Measurements from ENCODE around the gene ASPG. TPM values are rescaled to one million over a fixed set of nuclear protein-coding genes. Genes with fewer than 3 reads are reported as not detected.

The ASPG gene
- total RNA-seq, 1 donor from 2014 or later = 4.6 TPM

DNA sequence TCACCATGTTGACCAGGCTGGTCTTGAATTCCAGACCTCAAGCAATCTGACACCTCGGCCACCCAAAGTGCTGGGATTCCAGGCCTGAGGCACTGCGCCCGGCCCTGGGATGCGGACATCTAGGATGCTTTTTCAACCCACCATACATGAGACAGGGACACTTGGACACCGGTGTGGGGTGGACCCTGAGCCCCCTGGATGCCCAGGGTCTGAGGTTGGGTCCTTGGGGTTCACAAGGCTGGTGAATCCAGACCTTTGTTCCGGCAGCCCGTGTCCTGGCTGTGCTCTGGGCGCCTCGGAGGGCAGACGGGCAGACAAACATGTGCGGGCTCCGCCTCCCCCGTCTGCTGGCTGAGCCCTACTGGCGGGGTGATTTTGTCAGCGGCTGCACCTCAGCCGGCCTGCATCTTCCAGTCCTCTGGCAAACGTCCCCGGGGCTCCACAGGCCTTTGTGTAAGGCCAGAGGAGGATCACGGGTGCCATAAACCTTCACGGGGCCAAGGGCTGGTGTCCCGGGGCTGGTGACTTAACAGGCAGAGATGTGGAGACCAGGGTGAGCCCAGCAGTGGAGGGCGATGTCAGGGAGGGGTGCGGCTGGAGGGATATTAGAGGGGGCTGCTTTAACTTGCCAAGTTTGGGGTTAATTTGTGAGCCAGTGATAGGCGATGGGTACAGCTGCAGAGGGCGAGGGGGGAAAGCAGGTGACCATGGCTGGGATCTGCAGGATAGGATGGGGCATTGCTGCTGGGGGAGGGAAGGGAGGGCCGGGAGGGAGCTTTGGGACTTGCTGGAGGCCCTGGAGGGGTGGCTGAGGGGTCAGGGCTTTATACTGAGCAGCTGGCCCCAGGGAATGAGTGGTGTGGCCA is 5.8 kb downstream of the ASPG start:
- intact Hi-C loops (cut with DNase I) = no loop called here
- ATAC-seq (no peak), DNase-seq (peak; percentile 39)
- Histone ChIP-seq H3K4me1 (peaks cover 6% of the 10 kb centered on the region), H3K4me3 (no peak overlapping the region), H3K27me3 (ENCODE audit: low read depth) (peaks cover 38% of the 10 kb centered on the region), H3K9me3 (no peaks in the 10 kb centered on the region), H3K27ac (no peak overlapping the region), H3K36me3 (no peaks in the 10 kb centered on the region)
- TF ChIP-seq, protein P1, sequence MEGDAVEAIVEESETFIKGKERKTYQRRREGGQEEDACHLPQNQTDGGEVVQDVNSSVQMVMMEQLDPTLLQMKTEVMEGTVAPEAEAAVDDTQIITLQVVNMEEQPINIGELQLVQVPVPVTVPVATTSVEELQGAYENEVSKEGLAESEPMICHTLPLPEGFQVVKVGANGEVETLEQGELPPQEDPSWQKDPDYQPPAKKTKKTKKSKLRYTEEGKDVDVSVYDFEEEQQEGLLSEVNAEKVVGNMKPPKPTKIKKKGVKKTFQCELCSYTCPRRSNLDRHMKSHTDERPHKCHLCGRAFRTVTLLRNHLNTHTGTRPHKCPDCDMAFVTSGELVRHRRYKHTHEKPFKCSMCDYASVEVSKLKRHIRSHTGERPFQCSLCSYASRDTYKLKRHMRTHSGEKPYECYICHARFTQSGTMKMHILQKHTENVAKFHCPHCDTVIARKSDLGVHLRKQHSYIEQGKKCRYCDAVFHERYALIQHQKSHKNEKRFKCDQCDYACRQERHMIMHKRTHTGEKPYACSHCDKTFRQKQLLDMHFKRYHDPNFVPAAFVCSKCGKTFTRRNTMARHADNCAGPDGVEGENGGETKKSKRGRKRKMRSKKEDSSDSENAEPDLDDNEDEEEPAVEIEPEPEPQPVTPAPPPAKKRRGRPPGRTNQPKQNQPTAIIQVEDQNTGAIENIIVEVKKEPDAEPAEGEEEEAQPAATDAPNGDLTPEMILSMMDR (IDR thresholded peaks at IDR 0.05) = no peak

DNA sequence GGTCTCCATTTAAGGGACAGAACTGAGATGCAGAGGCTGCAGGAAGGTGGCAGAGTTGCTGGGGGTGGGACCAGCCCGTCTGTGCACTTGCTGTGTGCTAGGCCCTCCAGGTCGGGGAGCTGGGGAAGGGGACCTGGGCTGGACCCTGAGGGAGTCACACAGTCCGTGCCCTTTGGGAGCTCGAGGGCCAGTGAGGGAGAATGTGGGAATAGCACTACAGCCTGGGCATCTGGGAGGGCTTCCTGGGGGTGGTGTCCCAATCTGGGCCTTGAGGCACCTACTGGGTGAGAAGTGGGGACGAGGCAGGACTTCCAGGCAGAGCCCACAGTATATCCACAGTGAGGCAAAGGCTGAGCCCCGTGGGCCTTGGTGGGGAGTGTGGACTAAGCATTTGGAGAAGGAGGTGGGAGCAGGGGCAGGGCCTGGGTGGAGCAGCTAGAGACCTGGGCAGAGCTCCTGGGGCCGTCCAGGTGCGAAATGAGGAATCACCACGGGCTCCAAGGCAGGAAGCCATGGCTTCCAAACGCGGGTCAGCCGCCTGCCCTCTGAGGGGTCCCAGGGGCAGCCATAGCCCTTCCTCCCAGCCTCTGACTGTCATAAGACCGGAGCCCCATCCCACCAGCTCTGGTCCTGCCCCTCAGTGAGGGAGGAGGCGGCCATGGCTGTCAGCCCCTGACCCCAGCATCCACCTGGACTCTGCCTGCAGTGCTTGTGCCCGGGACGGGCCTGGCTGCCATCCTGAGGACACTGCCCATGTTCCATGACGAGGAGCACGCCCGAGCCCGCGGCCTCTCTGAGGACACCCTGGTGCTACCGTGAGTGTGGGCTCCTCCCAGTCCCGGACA is 6.6 kb downstream of the ASPG start:
- Histone ChIP-seq H3K9me3 (no peaks in the 10 kb centered on the region), H3K27me3 (ENCODE audit: low read depth) (peaks cover 29% of the 10 kb centered on the region), H3K4me1 (peaks cover 6% of the 10 kb centered on the region), H3K36me3 (no peaks in the 10 kb centered on the region), H3K27ac (no peak overlapping the region), H3K4me3 (no peak overlapping the region)
- TF ChIP-seq, protein P1 (IDR thresholded peaks at IDR 0.05) = no peak
- intact Hi-C loops (cut with DNase I) = no loop called here
- ATAC-seq = no peak
- peak; percentile 40 for DNase-seq

DNA sequence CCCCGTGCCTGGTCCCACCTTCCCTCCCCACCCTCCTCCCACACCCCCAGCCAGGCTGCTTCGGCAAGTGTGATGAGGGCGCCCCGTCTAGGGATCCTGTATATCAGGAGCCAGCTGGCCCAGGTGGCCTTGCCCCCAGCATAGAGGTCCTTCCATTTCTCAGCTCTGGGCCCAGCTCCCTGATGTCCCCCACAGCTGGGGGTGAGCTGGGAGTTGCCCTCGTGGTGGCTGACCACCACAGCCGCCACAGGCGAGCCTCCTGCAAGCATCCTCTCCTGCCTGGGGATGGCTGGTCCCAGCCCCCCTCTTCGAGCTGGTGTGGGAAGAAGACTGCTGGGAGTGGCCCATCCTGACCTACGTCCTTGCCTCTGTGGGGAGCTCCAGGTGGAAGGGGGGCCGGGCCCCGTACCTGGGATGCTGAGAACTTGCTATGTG is 7.4 kb downstream of the ASPG start:
- peaks cover 22% of the 10 kb centered on the region for H3K27me3 ChIP-seq (ENCODE audit: low read depth)
- ATAC-seq = no peak
- TF ChIP-seq, protein P1 (IDR thresholded peaks at IDR 0.05) = no peak
- H3K4me1 ChIP-seq = peaks cover 6% of the 10 kb centered on the region
- DNase-seq = peak; percentile 42
- intact Hi-C loops (cut with DNase I) = no loop called here
- H3K36me3 ChIP-seq = no peaks in the 10 kb centered on the region
- no peak overlapping the region for H3K4me3 ChIP-seq
- H3K9me3 ChIP-seq = no peaks in the 10 kb centered on the region
- H3K27ac ChIP-seq = no peak overlapping the region

DNA sequence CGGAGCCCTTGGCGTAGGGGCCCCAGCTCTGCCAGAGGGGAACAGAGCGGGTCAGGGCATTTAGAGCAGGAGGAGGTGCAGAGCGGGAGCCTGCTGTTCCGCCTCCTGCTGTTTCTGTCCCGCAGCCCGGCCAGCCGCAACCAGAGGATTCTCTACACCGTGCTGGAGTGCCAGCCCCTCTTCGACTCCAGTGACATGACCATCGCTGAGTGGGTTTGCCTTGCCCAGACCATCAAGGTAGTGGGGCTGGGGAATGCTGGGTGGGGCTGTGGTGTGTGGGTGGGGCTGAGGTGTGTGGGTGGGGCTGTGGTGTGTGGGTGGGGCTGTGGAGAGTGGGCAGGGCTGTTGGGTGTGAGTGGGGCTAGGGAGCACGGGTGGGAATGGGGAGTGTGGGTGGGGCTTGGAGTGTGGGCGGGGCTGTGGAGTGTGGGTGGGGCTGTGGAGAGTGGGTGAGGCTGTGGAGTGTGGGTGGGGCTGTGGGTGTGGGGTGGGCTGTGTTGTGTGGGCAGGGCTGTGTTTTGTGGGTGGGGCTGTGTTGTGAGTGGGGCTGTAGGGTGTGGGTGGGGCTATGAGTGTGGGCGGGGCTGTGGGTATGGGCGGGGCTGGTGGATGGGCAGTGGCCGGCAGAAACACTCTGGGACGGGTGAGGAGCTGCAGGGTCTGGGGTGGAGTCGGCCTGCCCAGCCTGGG is 8.0 kb downstream of the ASPG start:
- peak; percentile 55 for DNase-seq
- Histone ChIP-seq H3K36me3 (no peaks in the 10 kb centered on the region), H3K9me3 (no peaks in the 10 kb centered on the region), H3K27me3 (ENCODE audit: low read depth) (peaks cover 21% of the 10 kb centered on the region), H3K27ac (no peak overlapping the region), H3K4me1 (peaks cover 6% of the 10 kb centered on the region), H3K4me3 (no peak overlapping the region)
- ATAC-seq = peak; percentile 46 to 71
- TF ChIP-seq, protein P1 (IDR thresholded peaks at IDR 0.05) = no peak
- intact Hi-C loops (cut with DNase I) = no loop called here

DNA sequence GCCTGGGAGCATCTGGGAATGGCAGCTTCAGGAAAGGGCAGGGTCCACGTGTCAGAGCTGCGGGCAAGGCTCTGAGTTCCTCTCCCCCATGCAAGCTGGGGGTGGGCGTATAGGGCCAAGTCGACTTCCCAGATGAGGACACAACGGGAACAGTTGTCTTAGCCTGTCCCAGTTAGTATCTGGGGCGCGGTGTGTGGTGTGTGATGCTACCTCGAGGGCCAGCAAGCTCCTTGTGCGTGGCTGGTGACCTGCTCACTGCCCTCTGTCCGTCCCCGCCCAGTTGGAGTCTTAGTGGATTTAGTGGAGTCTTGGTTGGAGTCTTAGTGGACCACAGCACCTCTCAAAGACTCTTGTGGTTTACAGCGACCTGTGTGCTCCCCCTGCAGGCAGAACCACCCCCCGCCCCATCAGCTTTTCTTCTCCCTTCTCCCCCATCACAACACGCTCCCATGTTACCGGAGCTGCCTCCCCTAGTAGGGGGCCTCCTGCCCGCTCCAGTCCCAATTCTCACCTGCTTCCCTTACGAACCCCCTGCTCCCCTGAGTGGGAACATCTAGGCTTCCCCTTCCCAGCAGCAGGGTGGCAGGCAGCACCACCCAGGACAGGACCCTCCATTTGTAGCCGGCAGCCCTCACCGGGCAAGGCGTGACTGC is 8.7 kb downstream of the ASPG start:
- Histone ChIP-seq H3K4me3 (no peak overlapping the region), H3K27ac (no peak overlapping the region), H3K4me1 (peaks cover 6% of the 10 kb centered on the region), H3K36me3 (no peaks in the 10 kb centered on the region), H3K9me3 (no peaks in the 10 kb centered on the region), H3K27me3 (ENCODE audit: low read depth) (peaks cover 21% of the 10 kb centered on the region)
- TF ChIP-seq, protein P1 (IDR thresholded peaks at IDR 0.05) = no peak
- intact Hi-C loops (cut with DNase I) = no loop called here
- ATAC-seq = peak in 1 of 2 donors; percentile 1
- DNase-seq = peak; percentile 40

Measured in lower lobe of right lung (tissue), 2 donors.